GOT3 (cell line): ENCODE data around the gene DYNC2I2.
"Not testable (repeated sequence)": the region's sequence is repeated elsewhere in the genome, so short reads cannot be mapped to it uniquely, and the experiment has no call there.

Source experiments
- DNase-seq: peaks from one replicate; lab custom pipeline; 2025; ENCODE audit warnings: mixed read lengths; lab: John Stamatoyannopoulos, UW

The DYNC2I2 gene

DNA sequence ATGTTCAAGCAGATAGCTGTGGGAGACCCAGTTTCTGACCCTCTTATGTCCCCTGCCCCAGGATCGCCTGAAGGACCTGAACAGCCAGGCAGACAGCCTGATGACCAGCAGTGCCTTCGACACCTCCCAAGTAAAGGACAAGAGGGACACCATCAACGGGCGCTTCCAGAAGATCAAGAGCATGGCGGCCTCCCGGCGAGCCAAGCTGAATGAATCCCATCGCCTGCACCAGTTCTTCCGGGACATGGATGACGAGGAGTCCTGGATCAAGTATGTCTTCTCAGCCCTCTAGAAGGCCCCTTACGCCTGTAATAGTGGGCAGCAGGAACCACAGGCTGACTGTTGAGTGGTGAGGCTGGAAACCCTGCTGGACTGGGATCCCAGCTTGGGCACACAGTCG, 41.1 kb downstream of the DYNC2I2 start:
- no peak for DNase-seq

DNA sequence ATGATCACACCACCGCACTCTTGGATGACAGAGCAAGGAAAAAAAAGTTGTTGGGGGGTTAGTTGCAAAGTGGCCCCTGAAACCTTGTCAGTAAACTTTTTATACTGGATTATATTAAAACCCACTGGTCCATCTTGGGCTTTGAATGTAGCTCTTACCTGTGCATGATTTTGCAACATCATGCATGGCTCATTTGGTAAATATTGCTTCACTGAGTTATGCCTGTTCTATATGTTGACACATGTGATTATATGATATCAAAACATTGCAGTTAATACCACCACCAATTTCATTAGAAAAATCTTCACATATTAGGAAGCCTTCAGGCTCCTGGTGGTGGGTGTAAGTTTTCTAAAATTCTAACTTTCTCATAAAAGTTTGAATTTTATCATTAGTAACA, 41.9 kb downstream of the DYNC2I2 start:
- DNase-seq: no peak

DNA sequence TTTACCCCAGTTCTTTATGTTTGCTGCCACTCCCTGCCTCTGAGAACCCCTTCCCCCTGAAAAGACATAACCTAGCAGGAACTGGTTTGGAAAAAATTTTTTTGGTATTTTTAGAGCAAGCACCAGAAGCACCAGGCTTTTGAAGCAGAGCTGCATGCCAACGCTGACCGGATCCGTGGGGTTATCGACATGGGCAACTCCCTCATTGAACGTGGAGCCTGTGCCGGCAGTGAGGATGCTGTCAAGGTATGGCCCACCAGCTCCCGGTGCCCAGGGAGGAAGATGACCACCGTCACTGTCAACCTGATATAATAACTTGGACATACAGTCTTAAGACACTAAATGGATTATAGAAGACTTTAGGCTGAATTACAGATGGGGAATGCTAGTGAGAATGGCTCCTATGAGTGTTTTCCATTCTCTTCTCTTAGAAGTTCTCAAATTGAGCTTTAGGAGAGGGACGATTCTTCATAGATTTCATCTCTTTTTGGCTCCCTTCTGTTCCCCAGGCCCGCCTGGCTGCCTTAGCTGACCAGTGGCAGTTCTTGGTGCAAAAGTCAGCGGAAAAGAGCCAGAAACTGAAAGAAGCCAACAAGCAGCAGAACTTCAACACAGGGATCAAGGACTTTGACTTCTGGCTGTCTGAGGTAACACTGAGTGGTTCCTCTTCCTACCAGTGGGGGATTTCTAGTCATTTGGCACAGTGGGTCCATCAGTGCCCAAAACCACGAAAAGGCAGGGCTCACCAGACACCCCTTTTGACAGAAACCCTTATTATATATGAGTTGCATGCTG, 44.9 kb downstream of the DYNC2I2 start:
- DNase-seq: no peak

DNA sequence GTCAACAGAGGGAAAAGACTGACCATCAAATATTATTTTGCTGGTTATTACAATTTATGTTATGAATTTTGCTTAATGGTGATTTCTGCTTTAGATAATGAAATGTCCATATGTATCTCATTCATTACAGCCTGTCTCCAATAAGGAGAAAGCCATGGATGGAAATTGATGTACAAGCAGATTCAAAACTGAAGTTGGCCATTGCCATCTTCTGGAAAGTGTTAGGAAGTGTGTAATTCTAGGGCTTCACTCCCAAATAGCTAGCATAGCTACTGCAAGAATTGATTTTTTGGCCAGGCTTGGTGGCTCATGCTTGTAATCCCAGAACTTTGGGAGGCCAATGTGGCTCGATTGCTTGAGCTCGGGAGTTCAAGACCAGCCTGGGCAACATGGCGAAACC, 45.8 kb downstream of the DYNC2I2 start:
- DNase-seq: no peak

DNA sequence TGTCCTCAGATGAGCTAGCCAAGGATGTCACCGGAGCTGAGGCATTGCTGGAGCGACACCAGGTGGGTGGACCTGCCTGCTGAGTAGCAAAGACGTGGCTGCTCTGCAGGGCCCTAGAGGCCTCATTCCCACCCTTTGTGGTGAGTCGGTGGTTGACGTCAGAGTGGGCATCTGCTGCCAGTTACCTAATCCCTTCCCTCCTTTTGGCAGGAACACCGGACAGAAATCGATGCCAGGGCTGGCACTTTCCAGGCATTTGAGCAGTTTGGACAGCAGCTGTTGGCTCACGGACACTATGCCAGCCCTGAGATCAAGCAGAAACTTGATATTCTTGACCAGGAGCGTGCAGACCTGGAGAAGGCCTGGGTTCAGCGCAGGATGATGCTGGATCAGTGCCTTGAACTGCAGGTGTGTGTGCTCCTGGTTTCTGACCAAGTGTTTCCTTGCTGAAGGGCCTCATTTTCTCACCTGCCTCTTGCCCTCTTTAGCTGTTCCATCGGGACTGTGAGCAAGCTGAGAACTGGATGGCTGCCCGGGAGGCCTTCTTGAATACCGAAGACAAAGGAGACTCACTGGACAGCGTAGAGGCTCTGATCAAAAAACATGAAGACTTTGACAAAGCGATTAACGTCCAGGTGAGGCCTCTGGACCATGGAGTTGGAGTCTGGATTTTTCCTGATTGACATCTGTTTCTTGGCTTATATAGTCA, 48.9 kb downstream of the DYNC2I2 start:
- no peak for DNase-seq

DNA sequence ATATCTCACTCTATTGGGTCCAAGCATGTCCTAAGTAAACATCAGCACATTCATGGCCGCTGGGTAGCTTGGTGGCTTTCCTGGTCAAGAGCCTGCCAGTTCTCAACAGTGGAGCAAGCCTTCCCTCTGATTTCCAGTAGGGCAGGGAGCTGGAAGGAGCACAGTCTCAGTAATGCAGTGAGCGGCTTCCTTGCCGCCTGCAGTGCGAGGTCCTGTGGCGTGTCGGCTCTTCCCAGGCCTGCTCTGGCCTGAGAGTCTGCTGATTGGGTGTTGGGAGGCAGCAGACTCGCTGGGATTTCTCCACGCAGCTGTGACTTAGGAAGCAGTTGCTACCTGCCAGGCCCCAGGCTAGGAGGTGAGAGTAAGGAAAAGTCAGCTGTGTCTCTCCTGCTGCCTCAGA, 53.0 kb downstream of the DYNC2I2 start:
- DNase-seq: no peak

DNA sequence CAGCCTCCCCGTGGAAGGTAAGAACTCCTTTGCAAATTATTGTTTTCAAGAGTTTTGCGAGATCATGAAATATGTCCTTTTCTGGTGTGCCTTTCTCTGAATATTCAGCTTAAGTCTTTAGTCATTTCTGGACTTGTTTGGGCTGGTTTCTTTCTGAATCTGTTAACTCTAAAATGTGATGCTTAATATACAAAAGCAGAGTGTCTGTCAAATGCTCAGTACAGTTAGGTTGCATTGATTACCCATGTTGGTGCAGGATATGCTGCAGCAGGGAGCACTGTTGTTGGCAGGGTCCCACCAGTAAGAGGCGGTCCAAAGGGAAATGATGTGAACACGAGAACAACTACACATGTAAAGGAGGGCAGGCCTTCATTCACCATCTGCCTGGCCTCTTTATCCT, 56.5 kb downstream of the DYNC2I2 start:
- DNase-seq: no peak

DNA sequence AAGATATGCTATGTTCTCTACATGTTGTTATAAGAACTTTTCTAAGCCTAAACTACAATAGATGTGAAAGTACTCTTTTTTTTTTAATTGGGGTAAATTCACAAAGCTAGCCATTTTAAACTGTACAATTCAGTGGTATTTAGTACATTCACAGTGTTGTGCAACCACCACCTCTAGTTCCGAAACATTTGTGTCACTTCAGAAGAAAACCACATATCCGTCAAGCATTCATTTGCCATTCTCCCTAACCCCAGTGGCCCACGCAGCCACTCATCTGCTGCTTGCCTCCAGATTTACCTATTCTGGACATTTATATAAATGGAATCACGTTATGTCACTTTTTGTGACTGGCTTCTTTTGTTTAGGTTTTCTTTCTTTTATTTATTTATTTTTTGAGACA, 61.2 kb downstream of the DYNC2I2 start:
- no peak for DNase-seq

DNA sequence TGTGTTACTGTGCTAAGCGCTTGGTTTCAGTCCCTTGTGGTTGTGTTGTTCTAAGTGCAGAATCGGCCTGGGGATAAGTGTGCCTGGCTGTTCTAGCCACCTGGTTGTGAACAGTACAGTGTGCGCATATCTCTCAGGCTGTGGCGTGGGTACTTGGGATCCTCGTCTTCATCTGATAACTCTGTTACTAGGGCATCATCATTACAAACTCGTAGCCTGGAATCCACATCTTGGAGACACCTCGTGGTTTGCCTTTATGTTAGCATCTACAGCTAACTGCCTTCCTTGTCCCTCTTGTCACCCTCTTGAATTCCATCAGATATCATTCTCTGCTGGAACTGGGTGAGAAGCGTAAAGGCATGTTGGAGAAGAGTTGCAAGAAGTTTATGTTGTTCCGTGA, 62.8 kb downstream of the DYNC2I2 start:
- no peak for DNase-seq

DNA sequence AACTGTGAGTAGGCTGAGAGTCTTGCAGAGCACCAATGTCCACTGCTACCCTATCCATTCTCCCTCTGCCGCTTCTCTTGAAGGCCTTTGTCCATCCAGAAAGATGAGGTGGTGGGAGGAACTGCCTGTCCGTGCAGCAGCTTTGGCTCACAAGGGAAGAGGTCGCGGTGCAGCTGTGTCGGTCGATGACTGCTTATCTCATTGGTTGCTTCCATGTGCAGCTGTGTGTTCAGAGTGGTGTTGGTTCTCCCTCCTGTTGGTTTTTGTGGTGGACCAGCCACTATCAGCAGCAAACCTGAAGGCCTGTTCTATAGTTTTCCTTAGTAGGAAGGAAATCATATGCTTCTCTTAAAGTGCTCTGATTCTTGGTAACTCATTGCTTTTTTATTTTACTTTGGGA, 63.6 kb downstream of the DYNC2I2 start:
- DNase-seq: no peak

DNA sequence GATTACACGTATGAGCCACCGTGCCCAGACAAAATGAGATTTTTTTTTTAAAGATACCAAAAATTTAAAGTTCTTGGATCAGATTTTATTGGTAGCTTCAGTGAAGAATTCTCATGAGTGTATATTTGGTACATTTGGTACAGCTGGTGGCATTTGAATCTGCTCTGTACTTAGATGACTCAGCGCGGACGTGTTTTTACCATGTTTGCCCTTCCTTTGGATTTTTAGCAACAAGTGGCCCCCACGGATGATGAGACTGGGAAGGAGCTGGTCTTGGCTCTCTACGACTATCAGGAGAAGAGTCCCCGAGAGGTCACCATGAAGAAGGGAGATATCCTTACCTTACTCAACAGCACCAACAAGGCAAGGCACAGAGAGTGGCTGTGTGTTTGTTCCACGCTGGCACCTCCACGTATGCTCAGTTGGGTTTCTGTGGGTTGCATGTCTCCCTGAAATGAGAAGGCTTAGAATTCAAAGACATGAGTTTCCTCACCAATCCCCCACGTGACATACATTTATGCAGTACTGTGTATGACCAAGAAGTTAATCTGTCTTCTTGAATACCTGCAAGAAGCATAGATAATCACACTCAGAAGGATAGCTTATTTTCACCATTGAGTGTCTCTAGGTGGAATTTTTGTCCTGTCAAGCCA, 67.9 kb downstream of the DYNC2I2 start:
- DNase-seq: no peak

DNA sequence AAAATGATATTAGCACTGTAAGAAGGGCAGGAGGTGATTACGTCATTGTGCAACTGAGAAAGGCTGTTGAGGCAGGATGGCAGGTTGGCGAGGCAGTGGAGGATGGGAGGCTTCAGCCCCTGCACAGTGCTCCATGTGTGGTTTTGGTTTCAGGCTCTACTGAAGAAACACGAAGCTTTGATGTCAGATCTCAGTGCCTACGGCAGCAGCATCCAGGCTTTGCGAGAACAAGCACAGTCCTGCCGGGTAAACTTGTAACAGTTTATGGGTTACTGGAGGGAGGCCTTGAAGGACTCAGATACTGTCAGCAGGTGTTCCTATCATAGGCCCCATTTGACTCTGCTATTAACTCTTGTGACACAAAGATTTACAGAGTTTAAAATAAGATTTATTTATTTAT, 69.2 kb downstream of the DYNC2I2 start:
- DNase-seq: no peak

DNA sequence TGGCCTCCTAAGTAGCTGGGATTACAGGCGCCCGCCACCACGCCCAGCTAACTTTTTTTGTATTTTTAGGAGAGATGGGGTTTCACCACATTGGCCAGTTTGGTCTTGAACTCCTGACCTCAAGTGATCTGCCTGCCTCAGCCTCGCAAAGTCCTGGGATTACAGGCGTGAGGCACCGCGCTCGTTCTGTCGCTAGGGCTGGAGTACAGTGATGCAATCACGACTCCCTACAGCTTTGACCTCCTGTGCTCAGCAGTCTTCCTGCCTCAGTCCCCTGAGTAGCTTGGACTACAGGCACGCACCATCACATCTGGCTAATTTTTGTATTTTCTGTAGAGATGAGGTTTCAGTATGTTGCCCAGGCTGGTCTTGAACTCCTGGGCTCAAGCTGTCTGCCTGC, 69.7 kb downstream of the DYNC2I2 start:
- DNase-seq: not testable (repeated sequence)

DNA sequence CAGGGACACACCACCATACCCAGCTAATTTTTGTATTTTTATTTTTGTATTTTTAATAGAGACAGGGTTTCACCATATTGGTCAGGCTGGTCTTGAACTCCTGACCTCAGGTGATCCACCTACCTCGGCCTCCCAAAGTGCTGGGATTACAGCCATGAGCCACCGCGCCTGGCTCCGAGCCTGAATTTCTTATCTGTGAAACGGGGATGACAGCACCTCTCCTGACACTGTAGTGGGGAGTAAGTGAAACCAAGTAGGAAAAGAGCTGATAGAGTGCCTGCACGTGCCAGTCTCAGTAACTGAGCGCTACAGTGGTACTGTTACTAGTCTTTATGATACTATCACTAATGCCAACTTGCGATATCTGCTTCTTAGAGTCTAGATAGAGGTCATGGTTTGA, 71.5 kb downstream of the DYNC2I2 start:
- not testable (repeated sequence) for DNase-seq
